GM18873 (cell line): ENCODE results near the gene COQ2.
"Not testable (repeated sequence)": the region's sequence is repeated elsewhere in the genome, so short reads cannot be mapped to it uniquely, and the experiment has no call there.

Source experiments
- ATAC-seq: cut with Tn5 transposase; IDR thresholded peaks from one replicate; pipeline ENCODE4 v1.9.1; 2021; ENCODE audit warnings: mild to moderate bottlenecking, moderate library complexity, moderate number of reproducible peaks; ENCODE audit not compliant: unreplicated experiment, low FRiP score

COQ2 gene

DNA sequence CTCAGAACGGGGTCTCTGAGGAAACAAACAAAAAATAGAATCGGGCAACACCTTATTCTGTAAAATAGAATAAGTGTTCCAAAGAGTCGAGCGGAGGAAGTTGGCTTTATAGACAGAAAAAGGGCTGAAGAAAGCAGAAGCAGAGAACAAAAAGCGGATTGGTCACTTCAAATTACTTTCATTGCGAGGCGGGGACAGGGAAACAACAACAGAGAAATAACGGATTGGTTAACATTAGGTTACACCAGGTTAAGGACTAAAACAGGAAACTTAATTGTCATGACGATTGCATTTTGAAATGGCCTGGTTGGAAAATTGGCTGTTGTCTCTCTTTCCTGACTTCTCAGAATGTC lies 433 bp upstream of the COQ2 start:
- no peak for ATAC-seq

- ATAC-seq = no peak
Measured at GRCh38 chr4:83283181-83283580, 1.4 kb downstream of the COQ2 start.

DNA sequence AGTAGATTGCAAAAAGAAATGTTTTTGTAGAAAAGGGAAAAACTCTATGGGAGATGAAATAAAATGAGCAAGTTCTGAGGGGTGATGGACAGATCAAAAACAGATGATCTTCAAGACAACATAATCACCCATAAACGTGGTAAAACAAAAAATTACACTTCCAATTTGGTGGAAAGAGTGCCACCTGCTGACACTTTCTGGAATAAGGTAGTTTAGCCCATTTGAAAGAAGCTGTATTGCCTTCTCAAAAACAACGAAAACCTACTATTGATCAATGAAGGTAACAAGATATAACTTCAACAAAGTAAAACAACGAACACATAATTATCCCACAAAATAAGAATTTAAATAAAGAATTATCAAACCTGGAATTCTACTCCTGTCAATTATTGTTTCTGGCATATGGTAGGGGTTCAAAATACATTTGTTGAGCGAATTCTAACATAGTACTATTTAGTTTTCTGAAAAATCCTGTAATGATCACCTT lies 2.5 kb downstream of the COQ2 start:
- no peak for ATAC-seq

DNA sequence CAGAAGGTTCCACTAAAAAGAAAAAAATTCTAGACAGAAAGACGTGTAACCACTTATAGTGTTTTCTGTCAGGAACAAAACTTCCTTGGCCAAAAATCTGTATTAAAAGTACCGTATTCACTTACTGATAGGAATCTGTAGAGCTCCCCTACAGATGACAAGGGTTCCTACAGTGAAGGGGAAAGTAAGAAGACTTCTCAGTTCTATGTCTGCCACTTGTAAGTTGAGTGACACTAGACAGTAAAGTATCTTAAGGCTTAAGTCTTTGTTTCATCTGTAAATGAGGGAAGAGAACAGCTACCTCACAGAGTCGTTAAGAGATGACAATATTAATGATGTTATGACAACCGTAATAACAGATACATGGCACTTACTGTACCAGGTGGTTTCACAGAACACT lies 3.3 kb downstream of the COQ2 start:
- no peak for ATAC-seq

DNA sequence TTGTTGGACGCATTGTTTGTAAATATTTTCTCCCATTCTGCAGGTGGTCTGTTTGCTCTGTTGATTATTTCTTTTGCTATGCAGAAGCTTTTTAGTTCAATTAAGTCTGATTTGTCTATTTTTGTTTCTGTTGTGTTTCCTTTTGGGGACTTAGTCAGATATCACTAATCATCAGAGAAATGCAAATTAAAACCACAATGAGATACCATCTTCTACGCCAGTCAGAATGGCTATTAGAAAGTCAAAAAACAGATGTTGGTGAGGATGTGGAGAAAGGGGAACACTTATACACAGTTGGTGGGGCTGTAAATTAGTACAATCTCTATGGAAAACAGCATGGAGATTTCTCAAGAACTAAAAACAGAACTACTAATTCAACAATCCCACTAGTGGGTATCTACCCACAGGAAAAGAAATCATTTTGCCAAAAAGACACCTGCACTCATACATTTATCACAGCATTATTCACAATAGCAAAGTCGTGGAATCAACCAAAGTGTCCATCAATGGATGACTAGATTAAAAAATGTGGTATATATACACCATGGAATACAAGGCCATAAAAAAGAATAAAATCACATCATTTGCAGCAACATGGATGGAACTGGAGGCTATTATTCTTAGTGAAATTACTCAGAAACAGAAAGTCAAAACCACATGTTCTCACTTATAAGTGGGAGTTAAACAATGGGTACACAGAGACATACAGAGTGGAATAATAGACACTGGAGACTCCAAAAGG lies 8.1 kb downstream of the COQ2 start:
- peak; percentile 74 for ATAC-seq

DNA sequence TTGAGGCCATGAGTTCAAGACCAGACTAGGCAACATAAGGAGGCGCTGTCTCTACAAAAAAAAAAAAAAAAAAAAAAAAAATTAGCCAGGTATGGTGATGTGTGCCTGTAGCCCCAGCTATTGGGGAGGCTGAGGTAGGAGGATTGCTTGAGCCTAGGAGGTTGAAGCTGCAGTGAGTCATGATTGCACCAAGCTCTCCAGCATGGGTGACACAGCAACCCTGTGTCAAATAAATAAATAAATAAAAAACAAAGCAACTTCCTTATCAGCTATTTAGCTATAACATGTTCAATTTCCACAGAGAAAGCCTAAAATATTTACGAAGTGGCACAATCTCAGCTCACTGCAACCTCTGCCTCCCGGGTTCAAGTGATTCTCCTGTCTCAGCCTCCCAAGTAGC lies 10.7 kb downstream of the COQ2 start:
- not testable (repeated sequence) for ATAC-seq

DNA sequence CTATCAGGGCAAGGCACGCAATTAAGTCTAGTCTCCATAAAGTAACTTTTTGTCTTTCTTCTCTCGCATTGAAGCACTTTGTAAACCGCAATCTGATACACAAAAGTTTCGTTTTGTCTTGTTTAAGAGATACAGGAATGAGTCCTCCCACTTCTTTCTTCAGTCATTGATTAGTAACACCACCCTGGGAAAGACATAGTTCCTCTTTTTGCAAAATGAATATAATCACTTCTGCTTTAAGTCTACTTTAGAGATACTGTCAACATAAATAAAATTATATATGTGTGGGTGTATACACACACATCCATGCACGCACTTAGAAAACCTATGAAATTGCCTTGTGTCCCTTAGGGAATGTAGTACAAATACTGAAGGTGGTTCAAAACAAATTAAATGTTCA lies 11.7 kb downstream of the COQ2 start:
- peak; percentile 88 for ATAC-seq

DNA sequence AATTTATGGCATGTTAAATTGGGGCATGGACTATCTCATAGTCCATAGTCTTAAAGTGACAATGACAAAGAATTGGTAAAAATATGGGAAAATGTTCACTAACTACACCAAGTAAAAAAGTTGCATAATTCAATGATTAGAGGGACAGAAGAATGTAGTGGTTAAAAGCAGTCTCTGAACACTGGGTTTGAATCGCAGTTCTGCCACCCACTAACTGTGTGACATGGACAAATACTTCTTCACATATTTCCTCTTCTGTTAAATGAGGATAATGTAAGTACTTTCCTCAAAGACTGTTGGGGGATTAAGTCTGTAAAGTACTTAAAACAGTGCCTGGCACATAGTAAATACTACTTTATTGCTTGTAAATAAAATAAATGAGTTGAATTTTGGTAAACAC lies 15.3 kb downstream of the COQ2 start:
- no peak for ATAC-seq

GRCh38 chr4:83268491-83268890 lies 16.1 kb downstream of the COQ2 start:
- ATAC-seq = no peak

- ATAC-seq = no peak
Measured at GRCh38 chr4:83267830-83268475, 16.6 kb downstream of the COQ2 start.

- no peak for ATAC-seq
Measured at GRCh38 chr4:83267121-83267829, 17.3 kb downstream of the COQ2 start.

GRCh38 chr4:83266689-83267088 lies 17.9 kb downstream of the COQ2 start:
- ATAC-seq = no peak

GRCh38 chr4:83263106-83263505 lies 21.5 kb downstream of the COQ2 start:
- ATAC-seq = no peak

DNA sequence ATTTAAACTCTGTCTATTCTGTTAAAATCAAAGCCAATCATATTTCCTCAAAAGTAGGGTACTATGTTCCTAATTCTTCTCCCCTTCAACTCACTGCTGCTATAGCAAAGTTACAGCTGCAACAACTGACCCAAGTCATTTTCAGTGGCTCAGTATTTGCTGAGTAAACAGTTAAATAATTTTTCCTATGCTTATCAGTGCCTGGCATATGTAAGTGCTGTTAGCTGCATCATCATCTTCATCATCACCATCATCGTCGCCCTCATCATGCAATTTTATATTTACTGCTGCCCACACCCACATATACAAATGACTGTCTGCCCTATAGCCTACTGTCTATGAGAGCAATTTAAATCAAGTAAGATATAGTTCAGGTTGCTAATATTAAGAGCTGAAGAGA lies 21.9 kb downstream of the COQ2 start:
- no peak for ATAC-seq

- ATAC-seq = no peak
Measured at GRCh38 chr4:83261307-83261706, 23.3 kb downstream of the COQ2 start.

GRCh38 chr4:83259586-83259985 lies 25.0 kb downstream of the COQ2 start:
- ATAC-seq = no peak

- ATAC-seq = no peak
Measured at GRCh38 chr4:83258461-83258860, 26.1 kb downstream of the COQ2 start.

GRCh38 chr4:83257811-83258210 lies 26.8 kb downstream of the COQ2 start:
- ATAC-seq = no peak

DNA sequence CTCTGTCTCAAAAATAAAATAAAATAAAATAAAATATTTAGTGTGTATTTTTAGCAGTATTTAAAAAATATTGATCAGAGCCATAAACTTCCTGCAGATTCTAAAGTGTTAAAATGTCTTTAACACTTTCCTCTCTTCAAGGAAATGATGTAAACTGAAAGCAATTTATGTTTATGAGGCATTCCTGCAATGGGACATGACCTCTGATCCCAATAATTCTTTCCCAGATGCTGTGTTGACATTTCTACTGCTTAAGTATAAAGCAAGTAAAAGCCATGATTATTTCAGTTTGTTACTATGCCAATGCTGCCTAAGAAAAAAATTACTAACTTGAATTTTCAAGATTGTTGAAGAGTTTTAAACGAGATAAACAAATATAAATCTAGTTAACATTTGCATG lies 29.0 kb downstream of the COQ2 start:
- no peak for ATAC-seq

- no peak for ATAC-seq
Measured at GRCh38 chr4:83252782-83253405, 31.7 kb downstream of the COQ2 start.

DNA sequence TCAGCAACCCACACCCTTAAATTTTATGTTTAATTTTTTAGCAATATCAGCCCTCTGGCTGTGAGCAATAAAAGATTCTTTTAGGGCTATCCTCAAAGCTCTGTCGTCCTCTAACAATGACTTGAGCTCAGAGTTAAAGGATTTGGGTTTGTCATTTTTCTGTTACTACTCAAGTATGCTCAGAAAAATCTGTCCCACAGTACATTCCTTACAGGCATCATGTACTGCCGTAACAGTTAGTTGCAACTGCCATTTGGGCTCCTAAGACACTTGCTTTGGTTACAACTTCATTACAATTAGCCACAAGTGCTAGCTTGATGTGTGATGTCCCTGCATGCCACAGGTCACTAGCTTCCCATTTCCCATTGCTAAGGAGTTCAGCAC lies 33.2 kb downstream of the COQ2 start:
- ATAC-seq = no peak
